Liver (tissue), 9 donors: ENCODE data around the gene SMG6. TPM values are rescaled to one million over a fixed set of nuclear protein-coding genes. Genes with fewer than 3 reads are reported as not detected.

ENCODE experiments used
- DNase-seq: peaks from one replicate; pipeline ENCODE4 v3.0.0-alpha.2; 2017; ENCODE audit warnings: low spot score
- H3K27ac ChIP-seq, 2 donors: one replicate each; pipeline ENCODE4 v1.7.0; 2013; ENCODE audit warnings: inconsistent platforms in 2 of 2, low read length in 2 of 2, control low read depth in 1 of 2, low read depth in 1 of 2, mild to moderate bottlenecking in 1 of 2
- H3K27me3 ChIP-seq, 4 donors: one replicate each; pipeline versions ENCODE4 v1.6.1 to v1.7.0; 2013; ENCODE audit warnings: low read length in 3 of 4, inconsistent platforms in 1 of 4, mild to moderate bottlenecking in 1 of 4, moderate library complexity in 1 of 4; ENCODE audit not compliant: control insufficient read depth in 4 of 4, insufficient read depth in 4 of 4
- H3K36me3 ChIP-seq, 4 donors: one replicate each; pipeline versions ENCODE4 v1.6.1 to v1.7.0; 2013; ENCODE audit warnings: low read length in 3 of 4, mild to moderate bottlenecking in 3 of 4, low read depth in 1 of 4, moderate library complexity in 1 of 4; ENCODE audit not compliant: control insufficient read depth in 4 of 4, insufficient read depth in 3 of 4
- H3K4me1 ChIP-seq, 4 donors: one replicate each; pipeline versions ENCODE4 v1.6.1 to v1.7.0; 2013; ENCODE audit warnings: low read length in 3 of 4, mild to moderate bottlenecking in 3 of 4, moderate library complexity in 1 of 4; ENCODE audit not compliant: control insufficient read depth in 4 of 4, insufficient read depth in 4 of 4
- H3K4me3 ChIP-seq, 3 donors: one replicate each; pipeline versions ENCODE4 v1.6.1 to v1.7.0; 2013; ENCODE audit warnings: low read length in 3 of 3, control low read depth in 1 of 3, low read depth in 1 of 3, mild to moderate bottlenecking in 1 of 3
- H3K9ac ChIP-seq, 2 donors: one replicate each; pipeline ENCODE4 v1.7.0; 2013; ENCODE audit warnings: low read length in 2 of 2, mild to moderate bottlenecking in 2 of 2, moderate library complexity in 2 of 2, control low read depth in 1 of 2, low read depth in 1 of 2
- H3K9me3 ChIP-seq, 4 donors: one replicate each; pipeline versions ENCODE4 v1.6.1 to v1.7.0; 2013; ENCODE audit warnings: low read length in 3 of 4; ENCODE audit not compliant: control insufficient read depth in 4 of 4
- ATF3 ChIP-seq: IDR thresholded peaks from 2 replicates; pipeline ENCODE4 v1.6.1; 2016; ENCODE audit warnings: antibody characterized with exemption
- EGR1 ChIP-seq, 2 donors: IDR thresholded peaks; 2 replicates each; pipeline ENCODE4 v1.6.1; 2016 to 2018; ENCODE audit warnings: antibody characterized with exemption in 2 of 2, low read depth in 2 of 2
- FOXA1 ChIP-seq: IDR thresholded peaks from 2 replicates; pipeline ENCODE4 v1.6.1; 2016; ENCODE audit warnings: antibody characterized with exemption
- FOXA2 ChIP-seq: IDR thresholded peaks from 2 replicates; pipeline ENCODE4 v1.6.1; 2016; ENCODE audit warnings: antibody characterized with exemption
- GABPA ChIP-seq, 2 donors: IDR thresholded peaks in 1 of 2; conservative IDR thresholded peaks in 1 of 2; 2 replicates each; pipeline ENCODE4 v1.6.1; 2016; ENCODE audit warnings: antibody characterized with exemption in 2 of 2, mild to moderate bottlenecking in 1 of 2, moderate library complexity in 1 of 2
- HNF4A ChIP-seq, 2 donors: conservative IDR thresholded peaks; 2 replicates each; pipeline ENCODE4 v1.6.1; 2016; ENCODE audit warnings: antibody characterized with exemption in 2 of 2, mild to moderate bottlenecking in 2 of 2
- HNF4G ChIP-seq: IDR thresholded peaks from 2 replicates; pipeline ENCODE4 v1.6.1; 2016; ENCODE audit warnings: antibody characterized with exemption
- JUND ChIP-seq, 2 donors: IDR thresholded peaks; 2 replicates each; pipeline ENCODE4 v1.6.1; 2016; ENCODE audit warnings: antibody characterized with exemption in 2 of 2
- MAX ChIP-seq: IDR thresholded peaks from 2 replicates; pipeline ENCODE4 v1.6.1; 2016; ENCODE audit warnings: antibody characterized with exemption
- NR2F2 ChIP-seq: IDR thresholded peaks from 2 replicates; pipeline ENCODE4 v1.6.1; 2016; ENCODE audit warnings: antibody characterized with exemption
- RAD21 ChIP-seq, 2 donors: IDR thresholded peaks; 2 replicates each; pipeline ENCODE4 v1.6.1; 2016; ENCODE audit warnings: antibody characterized with exemption in 2 of 2, mild to moderate bottlenecking in 2 of 2
- REST ChIP-seq: IDR thresholded peaks from 2 replicates; pipeline ENCODE4 v1.6.1; 2016; ENCODE audit warnings: antibody characterized with exemption, mild to moderate bottlenecking
- RXRA ChIP-seq, 2 donors: IDR thresholded peaks; 2 replicates each; pipeline ENCODE4 v1.6.1; 2017 to 2018; ENCODE audit warnings: antibody characterized with exemption in 2 of 2, mild to moderate bottlenecking in 1 of 2
- SP1 ChIP-seq: IDR thresholded peaks from 2 replicates; pipeline ENCODE4 v1.6.1; 2018; ENCODE audit warnings: antibody characterized with exemption, mild to moderate bottlenecking
- TAF1 ChIP-seq: conservative IDR thresholded peaks from 2 replicates; pipeline ENCODE4 v1.6.1; 2016; ENCODE audit warnings: antibody characterized with exemption, mild to moderate bottlenecking
- ZBTB33 ChIP-seq: IDR thresholded peaks from 2 replicates; pipeline ENCODE4 v1.6.1; 2016; ENCODE audit warnings: antibody characterized with exemption
- WGBS: extraction: QIAGEN DNeasy Blood & Tissue Kit; methylation state at CpG from one replicate; pipeline ENCODE4 v1.1.7; 2013; 5-methylcytosine and 5-hydroxymethylcytosine counted together
- polyA plus RNA-seq, 2 donors: library from polyadenylated mRNA; stranded (reverse) in 1 of 2; unstranded in 1 of 2; fragments of 200-250 nt in 1 of 2; fragments of >200 nt in 1 of 2; fragmentation: Nextera tagmentation in 1 of 2; extraction: Ambion mirVana in 1 of 2; gene quantifications; one replicate each; pipeline versions ENCODE4 v1.2.1 to v1.2.3, GENCODE V29; 2013 to 2015
- total RNA-seq, 2 donors: library from RNA; depleted of rRNA; stranded (reverse); fragments of >200 nt; gene quantifications; one replicate each; pipeline ENCODE4 v1.2.3, GENCODE V29; 2014
- donor health status: healthy.
- donor health status: healthy.
- donor health status: healthy.
- donor health status: healthy.
- donor health status: healthy.

SMG6 gene
- total and polyA plus RNA-seq, 4 donors, result 4.9 to 12.0 (median 8.2) TPM

GRCh38 chr17:2102931-2103809 is 200.4 kb downstream of the SMG6 start:
- no peak overlapping the region for H3K27ac ChIP-seq

GRCh38 chr17:2101448-2102257 is 201.9 kb downstream of the SMG6 start:
- 74% methylated on average over 15 of the region's 15 CpGs for WGBS
- no peak overlapping the region for H3K4me3 ChIP-seq
- H3K4me1 ChIP-seq, result no peaks in the 10 kb centered on the region
- H3K9ac ChIP-seq, result no peak overlapping the region
- H3K9me3 ChIP-seq, result no peaks in the 10 kb centered on the region
- H3K36me3 ChIP-seq, result no peaks in the 10 kb centered on the region
- H3K27ac ChIP-seq, result no peak overlapping the region
- no peak for DNase-seq
- no peaks in the 10 kb centered on the region for H3K27me3 ChIP-seq
- TF ChIP-seq EGR1 (IDR thresholded peaks at IDR 0.05; ENCODE audit: low read depth in 2 of 2), result no peak
- TF ChIP-seq RAD21 (IDR thresholded peaks at IDR 0.05), result no peak
- no peak for TF ChIP-seq ZBTB33
- no peak for TF ChIP-seq TAF1
- TF ChIP-seq FOXA1, result no peak
- no peak for TF ChIP-seq HNF4G
- no peak for TF ChIP-seq MAX
- no peak for TF ChIP-seq RXRA (IDR thresholded peaks at IDR 0.05)
- no peak for TF ChIP-seq REST

More at GRCh38 chr17:2102931-2103809, 200.4 kb downstream of the SMG6 start:
- H3K9ac ChIP-seq, result no peak overlapping the region
- no peaks in the 10 kb centered on the region for H3K27me3 ChIP-seq
- DNase-seq, result no peak
- 95% methylated on average over 9 of the region's 9 CpGs for WGBS
- H3K9me3 ChIP-seq, result no peaks in the 10 kb centered on the region
- no peak overlapping the region for H3K4me3 ChIP-seq
- TF ChIP-seq FOXA1 (no peak), SP1 (no peak), NR2F2 (no peak), MAX (no peak), RXRA (IDR thresholded peaks at IDR 0.05) (no peak), RAD21 (IDR thresholded peaks at IDR 0.05) (no peak), REST (no peak), ATF3 (no peak), EGR1 (IDR thresholded peaks at IDR 0.05; ENCODE audit: low read depth in 2 of 2) (no peak), JUND (IDR thresholded peaks at IDR 0.05) (no peak), HNF4G (no peak), HNF4A (conservative IDR thresholded peaks at IDR 0.05) (no peak), FOXA2 (no peak), GABPA (IDR thresholded peaks at IDR 0.05 in 1 of 2, conservative IDR thresholded peaks at IDR 0.05 in 1 of 2) (no peak)
- no peaks in the 10 kb centered on the region for H3K36me3 ChIP-seq
- peaks cover 0 to 4% (median 0%) of the 10 kb centered on the region in 4 donors for H3K4me1 ChIP-seq
